ENCODE measurements around the gene FCRL1.

The FCRL1 gene

GRCh38 chr1:157748262-157748817 is 71.6 kb downstream of the FCRL1 start:
- no peak for DNase-seq (ENCODE audit: low read depth, low spot score)
- H3K4me3 ChIP-seq (ENCODE audit: low read length), result no peak overlapping the region

All from Jurkat, Clone E6-1 (cell line).